Hematopoietic multipotent progenitor cell treated with erythropoietin and hydrocortisone succinate and interleukin-3 and kit ligand, for 4 days (in vitro differentiated cells): ENCODE measurements around the gene CBFA2T3.

Source experiments
- DNase-seq: peaks from one replicate; pipeline ENCODE4 v3.0.0-alpha.2; 2015

The CBFA2T3 gene

DNA sequence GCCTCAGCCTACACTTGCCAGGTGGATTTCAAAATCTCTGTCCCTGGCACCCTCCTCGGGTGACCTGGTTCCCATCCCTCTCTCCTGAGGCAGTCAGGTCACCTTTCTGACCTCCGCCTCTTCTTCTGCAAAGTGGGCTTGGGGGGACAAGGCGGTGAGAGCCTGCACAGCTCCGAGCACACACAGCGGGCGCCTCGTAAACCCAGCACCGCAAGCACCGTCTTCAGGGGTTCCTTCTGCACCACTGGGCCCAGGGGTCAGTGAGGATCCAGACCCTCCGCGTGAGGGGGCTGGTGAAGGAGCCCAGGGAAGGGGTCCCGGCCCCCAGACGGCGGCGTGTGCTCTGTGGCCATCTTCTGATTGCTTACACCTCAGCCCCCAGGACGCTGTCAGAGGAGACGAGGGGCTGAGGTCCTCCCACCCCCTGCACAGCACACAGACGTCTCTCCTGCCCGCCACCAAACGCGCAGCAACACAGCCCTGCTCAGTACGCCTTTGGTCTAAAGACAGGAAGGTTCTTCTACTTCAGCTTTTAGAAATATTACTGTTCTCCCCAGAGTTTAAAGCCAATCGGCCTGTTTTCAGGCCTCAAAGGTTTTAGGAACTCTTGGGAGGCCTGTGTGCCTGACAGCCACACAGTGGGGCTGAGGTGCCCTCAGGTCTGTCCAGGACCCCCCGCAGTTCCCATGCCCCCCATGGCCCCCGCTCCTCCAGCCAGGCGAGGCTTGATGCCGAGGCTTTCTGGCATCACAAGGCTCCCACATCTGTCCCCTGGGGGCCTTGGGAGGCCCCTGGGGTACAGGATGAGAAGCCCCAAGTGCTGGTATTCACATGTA, 2.7 kb downstream of the CBFA2T3 start:
- DNase-seq: peak; percentile 69

DNA sequence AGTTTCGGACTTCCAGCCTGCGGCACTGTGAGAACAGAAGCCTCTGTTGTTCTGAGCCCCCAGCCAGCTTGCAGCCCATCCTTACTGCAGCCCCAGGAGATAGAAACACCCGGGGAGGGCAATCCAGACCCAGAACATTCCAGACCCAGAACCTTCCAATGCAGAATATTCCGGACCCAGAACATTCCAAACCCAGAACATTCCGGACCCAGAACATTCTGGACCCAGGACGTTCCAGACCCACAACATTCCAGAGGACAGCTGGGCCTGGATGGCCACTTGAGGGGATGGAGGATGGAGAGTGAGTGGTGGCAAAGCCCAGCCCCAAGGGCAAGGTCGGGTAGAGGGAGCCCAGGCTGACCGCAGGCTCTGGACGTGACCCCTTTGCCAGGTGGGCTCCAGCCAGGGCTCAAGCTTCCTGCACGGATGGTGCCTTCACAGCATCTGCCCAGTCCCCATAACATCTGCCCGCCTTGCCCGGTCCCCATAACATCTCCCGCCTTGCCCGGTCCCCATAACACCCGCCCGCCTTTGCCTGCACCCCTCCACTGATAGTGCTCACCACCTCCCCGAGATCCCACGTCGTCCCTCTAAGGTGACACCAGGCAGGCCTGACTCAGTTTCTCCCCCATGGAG, 3.5 kb downstream of the CBFA2T3 start:
- no peak for DNase-seq

DNA sequence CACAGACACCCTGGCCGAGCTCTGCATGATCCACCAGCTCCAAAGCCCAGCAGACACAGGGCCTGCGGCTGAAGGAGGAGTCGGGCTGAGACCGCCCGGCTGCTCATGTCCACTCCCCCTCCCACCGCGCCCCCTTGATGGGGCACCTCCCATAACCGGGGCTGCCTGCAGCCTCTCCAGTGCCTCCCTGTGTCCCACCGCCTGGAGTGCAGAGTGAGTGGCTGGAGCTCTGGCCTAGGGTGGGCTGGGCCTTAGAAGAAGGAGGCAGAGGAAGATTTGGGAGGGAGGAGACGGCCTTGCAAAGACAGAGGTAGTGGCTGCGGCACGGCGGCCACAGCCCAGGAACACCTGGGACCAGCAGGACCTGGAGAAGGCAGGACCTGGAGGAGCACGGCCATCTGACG, 4.0 kb downstream of the CBFA2T3 start:
- peak; percentile 93 for DNase-seq

DNA sequence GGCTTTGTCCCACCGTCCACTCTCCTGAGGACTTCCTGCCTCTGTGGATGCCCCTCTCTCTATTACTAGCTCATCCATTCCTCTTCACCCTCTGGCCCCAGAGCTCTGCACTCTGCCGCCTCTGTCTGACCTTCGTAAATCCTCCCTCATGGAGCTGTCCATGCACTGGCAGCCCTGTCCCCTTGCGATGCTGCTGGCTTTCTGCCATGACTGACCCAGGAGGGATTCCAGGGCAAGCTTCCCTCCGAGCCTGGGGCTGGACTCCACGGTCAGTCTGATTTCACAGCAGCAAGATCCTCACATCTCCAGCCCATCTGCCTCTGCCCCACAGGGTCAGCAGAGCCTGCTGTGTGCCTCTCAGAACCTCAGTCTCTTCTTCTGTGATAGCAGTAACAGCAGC, 4.7 kb downstream of the CBFA2T3 start:
- DNase-seq: no peak

DNA sequence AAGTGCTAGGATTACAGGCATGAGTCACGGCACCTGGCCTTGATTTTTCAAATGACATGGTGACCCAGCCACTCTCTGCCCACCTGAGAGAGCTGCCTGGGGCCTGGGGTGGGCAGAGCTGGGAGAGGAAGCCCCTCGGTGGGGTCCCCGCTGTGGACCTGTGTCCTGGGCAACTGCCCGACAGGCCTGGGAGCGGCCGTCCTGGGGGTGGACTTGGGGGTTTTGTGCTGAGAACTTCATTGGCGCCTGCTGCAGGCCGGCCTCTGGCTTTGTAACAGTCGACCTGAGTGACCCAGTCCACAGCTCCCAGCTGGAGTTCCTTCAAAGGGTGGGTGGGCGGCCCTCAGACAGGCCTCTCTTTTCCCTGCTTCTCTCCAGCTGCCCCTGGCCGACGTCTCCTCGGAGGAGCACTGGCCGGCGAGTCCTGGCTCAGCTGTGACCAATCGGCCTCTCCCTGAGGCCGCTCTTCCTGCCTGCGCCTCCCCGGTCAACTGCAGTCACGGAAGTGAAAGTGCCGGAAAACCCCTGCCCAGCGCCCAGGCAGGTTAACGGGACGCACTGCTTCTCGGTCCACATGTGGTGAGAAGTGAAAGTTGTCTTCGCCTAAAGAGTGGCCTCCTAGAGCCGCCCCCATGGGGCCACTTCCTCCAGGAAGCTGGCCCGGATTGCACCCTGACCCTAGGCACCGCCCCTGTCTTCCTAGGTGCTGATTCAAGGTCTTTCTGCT, 5.5 kb downstream of the CBFA2T3 start:
- DNase-seq: no peak

DNA sequence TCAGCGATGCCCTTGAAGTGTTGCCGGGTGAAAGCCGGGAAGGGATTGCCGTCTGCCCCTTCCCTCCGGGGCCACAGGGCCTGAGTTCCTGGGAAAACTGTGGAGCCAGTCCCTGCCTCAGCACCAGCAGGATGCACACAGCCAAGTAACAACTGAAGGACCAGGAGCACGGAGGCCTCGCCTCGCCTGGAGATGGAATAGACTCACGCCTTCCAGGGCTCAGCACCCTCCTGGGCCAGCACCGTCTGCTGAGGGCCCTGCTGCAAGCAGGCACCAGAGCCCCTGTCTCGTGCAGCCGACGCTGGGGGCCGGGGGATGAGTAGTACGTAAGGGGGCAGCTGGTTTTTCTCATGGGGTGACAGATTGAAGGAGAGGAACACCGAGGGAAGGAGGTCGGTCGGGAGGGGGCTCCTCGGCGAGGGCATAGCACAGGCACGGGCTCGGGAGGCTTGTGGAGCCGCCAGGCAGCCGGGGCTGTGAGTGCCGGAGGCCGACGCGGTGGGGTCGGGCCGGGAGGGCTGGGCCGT, 6.4 kb downstream of the CBFA2T3 start:
- DNase-seq: no peak

DNA sequence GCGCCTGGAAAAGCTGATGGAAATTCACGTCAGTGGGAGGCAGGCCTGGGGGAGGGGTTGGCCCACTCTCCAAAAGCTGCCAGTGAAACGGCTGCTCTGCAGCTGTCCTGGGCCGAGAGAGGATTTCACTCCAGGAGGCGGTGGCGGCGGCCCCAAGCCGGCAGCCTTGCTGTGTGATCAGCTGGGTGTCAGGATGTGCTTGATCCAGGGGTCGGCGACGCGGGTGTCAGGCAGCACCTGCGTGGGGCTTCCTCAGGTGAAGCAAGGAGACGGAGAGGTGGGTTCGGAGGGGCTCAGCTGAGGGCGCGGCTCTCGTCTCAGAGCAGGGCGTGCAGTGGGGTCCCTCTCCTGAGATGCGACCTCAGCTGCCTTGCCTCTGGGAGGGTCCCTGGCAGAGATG, 7.0 kb downstream of the CBFA2T3 start:
- no peak for DNase-seq

DNA sequence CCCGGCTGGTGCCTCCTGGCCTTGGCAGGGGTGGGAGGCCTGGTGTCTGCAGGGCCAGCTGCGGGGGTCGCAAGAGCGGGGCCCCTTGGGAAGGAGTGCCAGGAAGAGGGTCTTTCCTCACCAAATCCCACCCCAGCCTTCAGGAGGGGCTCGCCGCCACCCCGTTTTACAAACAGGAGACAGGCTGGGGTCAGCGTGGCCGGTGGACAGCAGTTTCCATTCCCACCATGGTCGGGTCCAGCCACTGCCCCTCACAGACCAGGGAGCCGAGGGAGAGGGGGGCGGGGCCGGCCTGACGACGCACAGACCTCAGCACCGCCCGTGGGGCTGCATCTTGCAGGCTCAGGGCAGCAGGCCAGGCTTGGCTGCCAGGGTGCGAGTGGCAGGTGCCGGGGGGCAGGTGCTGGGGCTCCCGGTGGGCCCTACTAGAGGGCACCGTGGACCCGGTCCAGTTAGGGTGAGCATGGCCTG, 7.6 kb downstream of the CBFA2T3 start:
- no peak for DNase-seq

DNA sequence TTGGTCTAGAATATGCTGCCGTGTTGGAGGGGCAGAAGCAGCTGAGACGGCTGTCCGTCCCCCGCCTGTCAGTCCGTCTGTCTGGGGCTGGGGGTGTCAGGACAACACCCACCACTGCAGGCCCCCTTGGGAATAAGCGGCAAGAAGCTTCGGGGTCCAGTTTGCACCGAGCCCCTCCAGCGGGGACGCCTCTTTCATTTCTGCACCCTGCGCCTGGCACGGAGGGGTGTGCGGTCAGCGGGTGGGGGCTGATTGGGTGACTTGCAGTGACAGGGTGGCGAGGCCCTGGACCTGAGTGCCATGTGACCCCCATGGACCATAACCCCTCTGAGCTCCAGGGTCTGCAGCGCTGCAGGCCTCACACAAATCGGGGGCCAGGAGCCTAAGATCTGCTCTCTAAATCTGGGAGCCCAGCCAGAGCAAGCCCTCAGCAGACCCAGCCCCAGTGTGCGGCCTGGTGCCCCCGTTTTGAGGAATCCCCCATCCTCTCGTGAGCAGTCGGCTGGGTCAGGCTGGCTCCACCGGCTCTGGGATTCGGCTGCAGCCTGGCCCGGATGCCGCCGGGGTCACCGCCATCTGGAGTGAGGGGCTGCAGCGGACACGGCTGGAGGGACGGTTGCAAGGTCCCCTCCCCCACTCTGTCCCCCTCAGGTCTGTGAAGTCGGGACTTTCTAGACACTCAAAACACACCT, 8.3 kb downstream of the CBFA2T3 start:
- no peak for DNase-seq

DNA sequence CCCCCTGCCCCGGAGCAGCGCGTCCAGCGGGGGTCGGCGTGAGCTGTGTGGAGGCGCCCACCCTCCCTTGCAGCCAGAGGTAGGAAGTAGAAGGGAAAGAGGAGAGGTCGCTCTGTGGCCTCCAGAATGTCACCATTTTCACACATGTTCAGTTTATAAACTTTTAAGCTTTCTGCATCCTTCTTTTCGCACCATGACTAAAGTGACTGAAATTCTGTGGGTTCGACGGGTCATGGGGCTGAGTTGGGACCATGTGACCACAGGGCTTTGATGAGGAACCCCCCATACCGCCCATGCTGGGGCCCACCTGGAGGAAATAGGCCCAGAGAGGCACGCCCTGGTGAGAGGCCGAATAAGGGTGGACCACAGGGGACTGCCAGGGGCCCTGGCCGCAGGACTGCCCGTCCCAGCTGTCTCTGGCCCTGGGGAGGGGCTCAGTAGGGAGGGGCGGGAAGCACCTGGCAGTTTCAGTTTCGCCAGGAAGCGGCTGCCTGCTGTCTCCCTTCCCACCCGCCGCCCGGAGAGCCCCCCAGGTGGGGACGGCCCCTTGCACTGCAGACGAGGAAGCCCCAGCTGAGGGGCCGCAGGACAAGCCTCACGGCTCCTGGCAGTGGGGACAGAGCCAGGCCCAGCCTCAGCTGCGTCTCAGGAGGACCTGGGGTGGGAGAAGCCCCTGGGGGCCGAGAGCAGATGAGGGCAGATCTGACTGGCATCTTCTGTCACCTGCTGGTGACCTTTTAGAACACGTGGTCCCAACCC, 9.0 kb downstream of the CBFA2T3 start:
- peak; percentile 50 for DNase-seq

DNA sequence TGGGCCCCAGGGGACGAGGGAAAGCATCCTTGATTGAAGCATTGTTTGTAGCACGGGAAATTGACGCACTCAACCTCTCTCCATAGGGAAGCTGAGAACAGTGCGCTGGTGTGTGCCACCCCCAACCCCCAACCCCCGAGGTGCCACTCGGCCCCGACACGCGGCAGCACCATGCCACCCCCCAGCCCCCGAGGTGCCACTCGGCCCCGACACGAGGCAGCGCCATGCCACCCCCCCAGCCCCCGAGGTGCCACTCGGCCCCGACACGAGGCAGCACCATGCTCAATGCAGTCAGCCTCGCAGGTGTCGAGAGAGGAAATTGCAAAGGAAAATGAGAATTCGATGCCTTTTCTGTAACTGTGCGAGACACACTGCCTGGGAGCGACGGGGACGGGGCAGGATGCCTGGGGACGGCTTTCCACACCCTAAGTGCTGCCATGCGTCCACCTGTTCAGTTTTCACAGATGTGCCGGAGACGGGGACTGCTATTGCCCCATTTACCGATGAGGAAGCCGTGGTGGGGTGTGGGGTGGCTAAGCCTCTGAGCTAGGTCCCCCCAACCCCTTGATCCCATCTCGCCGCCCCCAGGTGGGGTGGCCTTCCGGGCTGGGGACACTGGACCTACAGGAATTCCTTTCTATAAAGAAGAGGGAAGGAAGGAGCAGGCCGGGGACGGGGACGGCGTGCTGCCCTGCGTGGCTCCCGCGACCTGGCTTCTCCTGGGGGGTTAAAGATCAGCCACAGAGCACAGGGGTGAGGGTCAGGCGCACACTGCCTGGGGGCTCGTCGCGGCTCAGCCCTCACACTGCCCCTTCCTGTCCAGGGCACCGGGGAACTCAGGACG, 9.8 kb downstream of the CBFA2T3 start:
- DNase-seq: no peak

DNA sequence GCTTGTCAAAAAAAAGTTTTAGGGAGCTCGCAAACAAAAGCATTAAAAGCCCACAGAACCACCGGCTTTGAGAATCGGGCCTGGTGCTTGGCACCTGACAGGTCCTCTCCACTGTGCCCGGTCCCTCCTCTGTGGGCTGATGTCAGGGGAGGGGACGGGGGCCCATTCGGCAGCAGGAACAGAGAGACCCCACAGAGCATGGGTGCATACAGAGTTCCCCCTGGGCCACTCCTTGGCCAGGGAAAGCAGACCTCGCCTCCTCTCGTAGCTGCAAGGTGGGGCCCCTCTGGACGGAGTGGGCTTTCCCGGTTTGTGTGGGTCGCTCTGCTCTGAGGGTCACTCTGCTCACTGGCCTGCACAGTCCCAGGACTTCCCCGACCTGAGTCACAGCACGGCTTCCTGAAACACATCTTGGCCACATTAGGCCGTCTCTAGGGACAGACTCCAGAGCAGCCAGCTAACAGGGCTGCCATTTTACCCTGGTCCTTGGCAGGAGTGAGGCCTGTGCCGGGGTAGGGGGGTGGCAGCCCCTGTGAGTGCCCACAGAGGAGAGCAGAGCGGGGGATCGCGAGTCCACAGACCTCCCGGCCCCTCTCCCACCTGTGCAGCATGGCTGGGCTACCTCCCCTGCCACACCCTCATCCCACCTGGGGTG, 11.1 kb downstream of the CBFA2T3 start:
- no peak for DNase-seq

DNA sequence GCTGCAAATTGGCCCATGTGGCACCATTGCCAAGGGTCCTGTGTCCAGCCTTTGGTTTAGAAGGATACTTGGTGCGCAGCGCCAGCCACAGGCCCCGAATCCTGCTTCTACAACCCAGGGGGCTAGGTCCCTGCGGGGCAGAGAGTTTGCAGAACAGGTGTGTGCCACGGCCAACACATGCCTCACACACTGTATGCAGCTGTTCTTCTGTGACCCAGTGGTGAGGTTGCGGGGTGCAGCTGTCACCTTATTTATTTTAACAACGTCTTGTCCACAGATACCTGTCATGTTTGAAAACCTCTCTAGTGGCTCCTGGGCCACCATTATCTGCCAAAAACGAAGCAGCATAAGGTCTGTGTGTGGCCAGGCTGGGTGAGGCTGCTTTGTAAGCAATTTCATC, 11.6 kb downstream of the CBFA2T3 start:
- no peak for DNase-seq

DNA sequence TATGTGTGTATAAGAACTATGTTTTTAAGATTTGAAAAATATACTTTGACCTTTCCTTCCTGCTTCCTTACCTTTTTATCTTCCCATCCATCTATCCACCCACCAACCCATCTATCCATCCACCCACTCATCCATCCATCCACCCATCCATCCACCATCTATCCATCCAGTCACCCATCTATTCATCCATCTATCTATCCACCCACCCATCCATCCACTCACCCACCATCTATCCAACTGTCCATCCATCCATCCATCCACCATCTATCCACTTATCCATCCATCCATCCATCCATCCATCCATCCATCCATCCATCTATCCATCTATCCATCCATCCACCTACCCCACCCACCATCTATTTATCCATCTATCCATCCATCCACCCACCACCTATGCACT, 12.4 kb downstream of the CBFA2T3 start:
- DNase-seq: no peak

DNA sequence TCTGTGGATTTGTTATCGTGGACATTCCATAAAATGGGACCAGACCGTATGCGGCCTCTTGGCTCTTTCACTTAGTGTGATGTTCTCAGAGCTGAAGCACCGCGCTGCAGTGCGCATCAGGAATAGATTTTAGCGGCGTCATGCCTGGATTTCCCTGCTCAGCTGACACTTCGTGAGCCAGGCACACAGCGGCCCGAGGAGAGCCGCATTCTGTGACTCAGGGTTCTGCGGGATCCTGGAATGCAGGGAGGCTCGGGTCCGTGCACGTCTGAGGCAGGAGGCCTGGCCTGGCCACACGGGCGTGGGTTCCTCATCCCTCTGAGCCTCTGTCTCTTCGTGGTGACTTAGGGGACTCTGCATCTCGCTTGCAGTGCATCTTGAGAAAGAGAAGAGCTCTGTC, 13.4 kb downstream of the CBFA2T3 start:
- no peak for DNase-seq

DNA sequence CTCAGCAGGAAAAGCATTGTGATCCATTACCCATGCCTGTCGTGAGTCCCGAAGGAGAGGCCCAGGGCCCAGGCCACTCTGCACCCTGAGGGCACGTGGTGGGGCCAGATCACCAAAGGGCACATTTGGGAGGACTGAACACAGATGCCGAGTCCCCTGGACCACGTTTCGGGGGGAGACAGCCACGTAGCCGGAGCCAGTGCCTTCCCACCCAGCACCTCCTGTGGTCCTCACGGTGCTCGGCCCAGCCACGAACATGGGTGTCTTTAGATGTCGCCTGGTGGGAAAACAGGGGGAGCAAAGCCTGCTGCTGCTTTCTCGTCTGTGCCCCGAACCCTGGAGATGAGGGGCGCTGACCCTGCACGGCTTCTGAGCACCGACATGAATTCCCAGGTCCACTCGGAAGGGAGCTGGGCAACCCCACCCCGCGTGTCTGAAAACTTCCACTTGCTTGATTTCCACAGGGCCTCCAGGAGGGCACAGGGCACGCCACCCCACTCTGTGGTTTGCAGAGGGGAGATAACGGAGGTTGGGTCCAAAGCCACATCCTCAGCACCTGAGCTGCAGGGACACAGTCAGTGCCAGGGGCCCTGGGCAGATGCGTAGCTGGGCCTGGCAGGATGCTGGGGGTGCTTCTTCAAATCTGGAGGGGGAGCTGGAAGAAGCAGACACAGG, 14.4 kb downstream of the CBFA2T3 start:
- DNase-seq: no peak

DNA sequence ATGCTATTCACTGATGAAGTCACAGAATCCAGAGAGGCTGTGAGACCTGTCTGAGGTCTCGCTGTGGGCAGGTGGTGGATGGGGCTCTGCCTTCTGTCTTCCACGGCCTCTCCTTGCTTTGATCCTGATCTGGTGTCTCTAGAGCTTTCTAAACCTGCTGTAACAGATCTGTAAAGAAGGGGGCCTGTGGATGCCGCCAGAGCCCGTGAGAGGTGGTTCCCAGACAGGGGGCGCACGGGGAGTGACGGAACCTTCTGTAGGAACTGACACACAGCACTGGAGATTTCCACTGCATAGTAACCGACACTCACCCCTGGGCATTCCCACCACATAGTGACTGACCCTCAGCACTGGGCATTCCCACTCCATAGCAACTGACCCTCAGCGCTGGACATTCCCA, 16.0 kb downstream of the CBFA2T3 start:
- DNase-seq: no peak

DNA sequence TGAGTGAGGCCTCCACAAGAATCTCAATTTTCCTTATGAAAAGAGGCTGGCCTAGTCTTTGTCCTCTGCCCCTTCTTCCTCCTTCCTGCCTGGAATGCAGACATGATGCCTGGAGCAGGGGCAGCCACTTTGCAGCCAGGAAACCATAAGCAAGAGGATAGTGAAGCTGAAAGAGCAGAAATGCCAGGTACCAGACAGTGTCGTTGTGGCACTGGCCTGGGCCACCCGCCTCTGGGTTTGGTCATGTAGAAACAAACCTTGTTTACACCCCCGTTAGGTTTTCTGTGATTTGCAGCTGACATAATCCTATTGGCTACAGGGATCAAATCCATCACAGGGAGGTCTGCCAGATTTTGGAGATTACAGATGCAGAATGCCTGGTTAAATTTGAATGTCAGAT, 16.5 kb downstream of the CBFA2T3 start:
- DNase-seq: no peak

DNA sequence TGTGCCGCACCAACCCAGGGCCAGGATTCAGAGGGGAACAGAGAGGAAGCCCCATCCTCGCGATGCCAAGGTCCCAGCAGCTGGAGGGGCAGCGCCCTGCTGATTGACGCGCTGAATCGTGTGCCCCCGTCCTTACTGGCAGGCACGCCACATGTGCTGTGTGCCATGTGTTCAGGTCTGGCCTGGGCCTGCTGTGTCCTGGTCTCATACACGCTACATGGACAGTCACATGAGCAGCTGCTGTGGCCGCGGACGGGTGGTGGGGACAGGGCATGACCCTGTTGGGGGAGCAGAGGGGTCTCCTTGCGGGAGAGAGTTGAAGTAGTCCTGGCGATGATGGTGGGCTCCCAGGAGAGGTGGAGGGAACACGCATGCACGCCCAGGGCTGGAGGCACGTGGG, 18.0 kb downstream of the CBFA2T3 start:
- DNase-seq: no peak
